Central memory CD4-positive, alpha-beta T cell (primary cell): ENCODE results near the gene PTGER3.
A peak's percentile ranks its signal among the peaks of the same experiment; 100 is the strongest.

Source experiments
- DNase-seq: peaks from one replicate; pipeline ENCODE4 v3.0.0; 2022

PTGER3 gene

GRCh38 chr1:71049951-71050598 lies 2.5 kb upstream of the PTGER3 start:
- DNase-seq = peak; percentile 36

GRCh38 chr1:71046891-71047634 lies 553 bp downstream of the PTGER3 start:
- peak; percentile 12 for DNase-seq

GRCh38 chr1:71045463-71046028 lies 2.1 kb downstream of the PTGER3 start:
- DNase-seq = no peak

GRCh38 chr1:71044833-71045232 lies 2.8 kb downstream of the PTGER3 start:
- DNase-seq = no peak

GRCh38 chr1:71043065-71043464 lies 4.6 kb downstream of the PTGER3 start:
- DNase-seq = no peak

GRCh38 chr1:71041806-71042205 lies 5.8 kb downstream of the PTGER3 start:
- no peak for DNase-seq

GRCh38 chr1:71039661-71040262 lies 7.9 kb downstream of the PTGER3 start:
- no peak for DNase-seq

GRCh38 chr1:71038942-71039341 lies 8.7 kb downstream of the PTGER3 start:
- DNase-seq = no peak

- no peak for DNase-seq
Observed at GRCh38 chr1:71037829-71038620, 9.6 kb downstream of the PTGER3 start.

GRCh38 chr1:71037066-71037465 lies 10.6 kb downstream of the PTGER3 start:
- no peak for DNase-seq

- DNase-seq = no peak
Observed at GRCh38 chr1:71033136-71033535, 14.5 kb downstream of the PTGER3 start.

GRCh38 chr1:71031426-71031825 lies 16.2 kb downstream of the PTGER3 start:
- no peak for DNase-seq

- no peak for DNase-seq
Observed at GRCh38 chr1:71030026-71030425, 17.6 kb downstream of the PTGER3 start.

- no peak for DNase-seq
Observed at GRCh38 chr1:71028981-71029380, 18.6 kb downstream of the PTGER3 start.

GRCh38 chr1:71027991-71028390 lies 19.6 kb downstream of the PTGER3 start:
- no peak for DNase-seq

- DNase-seq = no peak
Observed at GRCh38 chr1:71026093-71026492, 21.5 kb downstream of the PTGER3 start.

GRCh38 chr1:71023515-71023914 lies 24.1 kb downstream of the PTGER3 start:
- no peak for DNase-seq

GRCh38 chr1:71019233-71019969 lies 28.2 kb downstream of the PTGER3 start:
- DNase-seq = no peak

- no peak for DNase-seq
Observed at GRCh38 chr1:71018791-71019190, 28.8 kb downstream of the PTGER3 start.

GRCh38 chr1:71015745-71016144 lies 31.9 kb downstream of the PTGER3 start:
- no peak for DNase-seq

- no peak for DNase-seq
Observed at GRCh38 chr1:71014178-71014579, 33.4 kb downstream of the PTGER3 start.
